DND-41 (cell line): Measurements from ENCODE around the gene EMC8.

ENCODE experiments used
- ATAC-seq: fragments of 200-7000 bp; cut with Tn5 transposase; 3 replicates; pipeline ENCODE4 v1.9.1; 2021; ENCODE audit warnings: low read depth; ENCODE audit not compliant: insufficient read depth
- DNase-seq: peaks from one replicate; pipeline ENCODE4 v3.0.0-alpha.2; 2020
- H2AFZ ChIP-seq: 2 replicates; pipeline ENCODE4 v1.6.0; 2012; ENCODE audit warnings: low read depth, low read length
- H3K27ac ChIP-seq: 2 replicates; pipeline ENCODE4 v1.5.1; 2012; ENCODE audit warnings: low read length, inconsistent platforms
- H3K27me3 ChIP-seq: fragments of 200-600 bp; sonication (generic); 2 replicates; pipeline ENCODE4 v1.6.0; 2012; ENCODE audit warnings: low read length, mild to moderate bottlenecking, inconsistent platforms; ENCODE audit not compliant: insufficient read depth, poor library complexity
- H3K36me3 ChIP-seq: 2 replicates; pipeline ENCODE4 v1.5.1; 2012; ENCODE audit warnings: low read length, inconsistent platforms; ENCODE audit not compliant: insufficient read depth
- H3K4me1 ChIP-seq: 2 replicates; pipeline ENCODE4 v1.5.1; 2012; ENCODE audit warnings: mild to moderate bottlenecking, low read length; ENCODE audit not compliant: insufficient read depth
- H3K4me2 ChIP-seq: 2 replicates; pipeline ENCODE4 v1.6.0; 2012; ENCODE audit warnings: mild to moderate bottlenecking, moderate library complexity, low read length, inconsistent platforms; ENCODE audit not compliant: insufficient read depth
- H3K4me3 ChIP-seq, 2 experiments: fragments of 200-600 bp in 1 of 2; shearing (Covaris generic) in 1 of 2; 2 replicates each; pipeline ENCODE4 v1.5.1; 2012 to 2016; ENCODE audit warnings: inconsistent platforms in 2 of 2, low read length in 2 of 2, mild to moderate bottlenecking in 2 of 2, low read depth in 1 of 2, moderate library complexity in 1 of 2
- H3K79me2 ChIP-seq: 2 replicates; pipeline ENCODE4 v1.6.0; 2012; ENCODE audit warnings: low read length, inconsistent platforms; ENCODE audit not compliant: insufficient read depth
- H3K9ac ChIP-seq: 2 replicates; pipeline ENCODE4 v1.6.0; 2012; ENCODE audit warnings: low read depth, mild to moderate bottlenecking, inconsistent platforms, low read length, moderate library complexity
- H3K9me3 ChIP-seq: 2 replicates; pipeline ENCODE4 v1.5.1; 2012; ENCODE audit warnings: low read length, moderate library complexity, mild to moderate bottlenecking, inconsistent platforms; ENCODE audit not compliant: insufficient read depth, severe bottlenecking
- H4K20me1 ChIP-seq: 2 replicates; pipeline ENCODE4 v1.6.0; 2012; ENCODE audit warnings: low read length; ENCODE audit not compliant: insufficient read depth
- CTCF ChIP-seq: IDR thresholded peaks from 2 replicates; pipeline ENCODE4 v1.5.1; 2012; ENCODE audit warnings: borderline replicate concordance, low read length, moderate library complexity, mild to moderate bottlenecking; ENCODE audit not compliant: poor library complexity, severe bottlenecking; ENCODE audit errors: extremely low read depth
- EZH2 ChIP-seq: IDR thresholded peaks from 3 replicates; pipeline ENCODE4 v1.6.1; 2012; ENCODE audit warnings: borderline replicate concordance, low read depth, mild to moderate bottlenecking, moderate library complexity, low read length, inconsistent platforms; ENCODE audit not compliant: severe bottlenecking

The EMC8 gene

GRCh38 chr16:85763616-85764015 lies 35.7 kb downstream of the EMC8 start:
- no peak overlapping the region for H3K9ac ChIP-seq
- H3K4me3 ChIP-seq: no peak overlapping the region
- no peak for TF ChIP-seq CTCF
- TF ChIP-seq EZH2: no peak
- no peaks in the 10 kb centered on the region for H3K36me3 ChIP-seq
- no peak overlapping the region for H3K4me2 ChIP-seq
- ATAC-seq: no peak
- H3K27ac ChIP-seq: no peak overlapping the region
- H3K9me3 ChIP-seq: no peaks in the 10 kb centered on the region
- DNase-seq: no peak
- peaks cover 13% of the 10 kb centered on the region; the same call in 1 of the 2 replicates for H4K20me1 ChIP-seq
- H3K4me1 ChIP-seq: no peaks in the 10 kb centered on the region; the same call in 1 of the 2 replicates
- H2AFZ ChIP-seq: no peak overlapping the region
- peaks cover 14% of the 10 kb centered on the region for H3K27me3 ChIP-seq
- H3K79me2 ChIP-seq: no peaks in the 10 kb centered on the region

- DNase-seq (no peak), ATAC-seq (no peak)
- no peaks in the 10 kb centered on the region for H3K9me3 ChIP-seq
- peaks cover 13% of the 10 kb centered on the region; the same call in 1 of the 2 replicates for H4K20me1 ChIP-seq
- peaks cover 15% of the 10 kb centered on the region for H3K27me3 ChIP-seq
- H3K4me1 ChIP-seq: no peaks in the 10 kb centered on the region; the same call in 1 of the 2 replicates
- no peak overlapping the region for H2AFZ ChIP-seq
- H3K9ac ChIP-seq: no peak overlapping the region
- H3K27ac ChIP-seq: no peak overlapping the region
- TF ChIP-seq EZH2 (no peak), CTCF (no peak)
- H3K4me2 ChIP-seq: no peak overlapping the region
- no peaks in the 10 kb centered on the region for H3K36me3 ChIP-seq
- H3K4me3 ChIP-seq: no peak overlapping the region
- H3K79me2 ChIP-seq: no peaks in the 10 kb centered on the region
Observed at GRCh38 chr16:85762970-85763369, 36.4 kb downstream of the EMC8 start.

- H3K9me3 ChIP-seq: no peaks in the 10 kb centered on the region
- H3K4me3 ChIP-seq: no peak overlapping the region
- no peaks in the 10 kb centered on the region for H3K79me2 ChIP-seq
- H2AFZ ChIP-seq: no peak overlapping the region
- DNase-seq: no peak
- no peak overlapping the region for H3K9ac ChIP-seq
- H4K20me1 ChIP-seq: peaks cover 8% of the 10 kb centered on the region; the same call in 1 of the 2 replicates
- H3K4me2 ChIP-seq: no peak overlapping the region
- no peak for ATAC-seq
- no peaks in the 10 kb centered on the region for H3K36me3 ChIP-seq
- peaks cover 15% of the 10 kb centered on the region for H3K27me3 ChIP-seq
- no peaks in the 10 kb centered on the region; the same call in 1 of the 2 replicates for H3K4me1 ChIP-seq
- no peak overlapping the region for H3K27ac ChIP-seq
- TF ChIP-seq EZH2 (no peak), CTCF (no peak)
Observed at GRCh38 chr16:85761861-85762260, 37.5 kb downstream of the EMC8 start.
